Vagina (tissue), 2 donors: Measurements from ENCODE around the gene EHBP1L1.

ENCODE experiments used
- CTCF ChIP-seq, 3 experiments: fragments of 450-650 bp in 2 of 3; fragments of 200-600 bp in 1 of 3; sonication (generic) in 1 of 3; IDR thresholded peaks; one replicate each; pipeline ENCODE4 v1.5.1; 2017 to 2019; ENCODE audit warnings: antibody characterized with exemption in 3 of 3, mild to moderate bottlenecking in 2 of 3, moderate library complexity in 2 of 3
- POLR2A ChIP-seq, 2 donors: fragments of 450-650 bp; IDR thresholded peaks; one replicate each; pipeline ENCODE4 v1.6.1; 2017; ENCODE audit warnings: antibody characterized with exemption in 2 of 2, mild to moderate bottlenecking in 2 of 2, moderate library complexity in 2 of 2

DNA sequence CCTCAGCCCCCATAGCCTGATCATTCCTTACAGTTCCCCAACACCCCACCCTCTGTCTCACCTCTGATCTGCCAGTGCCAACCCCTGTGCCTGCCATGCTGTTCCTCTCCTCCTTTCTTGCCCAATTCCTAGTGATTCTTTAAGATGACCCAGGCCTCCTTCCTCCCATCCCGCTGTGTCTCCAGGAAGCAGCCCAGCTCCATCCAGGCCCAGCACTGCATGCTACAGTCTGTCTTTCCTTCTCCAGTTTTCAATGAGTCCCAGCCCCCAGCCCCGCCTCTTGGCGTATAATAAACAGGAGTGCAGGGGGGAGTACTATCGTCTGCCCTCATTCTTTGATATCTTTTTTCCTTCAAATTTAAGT, 30.0 kb upstream of the EHBP1L1 start:
- TF ChIP-seq POLR2A (IDR thresholded peaks at IDR 0.05) (no peak), CTCF (IDR thresholded peaks at IDR 0.05) (no peak)
